Testis (tissue), 3 donors: Measurements from ENCODE around the gene SPANXN4. TPM values are rescaled to one million over a fixed set of nuclear protein-coding genes. Genes with fewer than 3 reads are reported as not detected.

ENCODE experiments used
- DNase-seq: peaks from one replicate; pipeline ENCODE4 v3.0.0-alpha.2; 2019
- H3K27ac ChIP-seq, 2 donors: fragments of 200-600 bp; sonication (generic); one replicate each; pipeline ENCODE4 v1.5.1; 2019
- H3K27me3 ChIP-seq: fragments of 200-600 bp; sonication (generic); one replicate; pipeline ENCODE4 v1.5.1; 2019
- H3K36me3 ChIP-seq: fragments of 200-600 bp; sonication (generic); one replicate; pipeline ENCODE4 v1.5.1; 2017; ENCODE audit warnings: low read depth; ENCODE audit errors: missing control alignments
- H3K4me1 ChIP-seq: fragments of 200-600 bp; sonication (generic); one replicate; pipeline ENCODE4 v1.5.1; 2019
- H3K4me3 ChIP-seq, 2 donors: fragments of 200-600 bp; sonication (generic); one replicate each; pipeline ENCODE4 v1.5.1; 2017 to 2019
- H3K9me3 ChIP-seq: fragments of 200-600 bp; sonication (generic); one replicate; pipeline ENCODE4 v1.5.1; 2017
- POLR2A ChIP-seq: fragments of 450-650 bp; IDR thresholded peaks from one replicate; pipeline ENCODE4 v1.6.1; 2017; ENCODE audit warnings: antibody characterized with exemption, mild to moderate bottlenecking, moderate library complexity
- WGBS, 2 donors: methylation state at CpG; one replicate each; pipeline ENCODE4 v1.1.5; 2018; 5-methylcytosine and 5-hydroxymethylcytosine counted together
- intact Hi-C: fragments of 100-400 bp; cut with DNase I; formaldehyde crosslinking; loops from one replicate; pipeline ENCODE4 v1.15.1; 2023; ENCODE audit warnings: low total_unique reads
- polyA plus RNA-seq: library from polyadenylated mRNA; stranded (reverse); fragments of 350-450 nt; fragmentation: Illumina TruSeq; extraction: RNeasy Lipid Tissue Mini Kit (QIAGEN cat#74804); gene quantifications from one replicate; pipeline ENCODE4 v1.2.3, GENCODE V29; 2014; ENCODE audit warnings: low read depth, low replicate concordance; ENCODE audit not compliant: insufficient read depth
- total RNA-seq, 2 donors: library from RNA; depleted of rRNA; stranded (reverse); fragments of >200 nt; gene quantifications; one replicate each; pipeline ENCODE4 v1.2.3, GENCODE V29; 2016
- TF ChIP-seq, protein P1 (sequence below), 3 experiments: fragments of 450-650 bp in 2 of 3; fragments of 200-600 bp in 1 of 3; sonication (generic) in 1 of 3; IDR thresholded peaks; one replicate each; pipeline ENCODE4 v1.5.1; 2016 to 2019; ENCODE audit warnings: antibody characterized with exemption in 3 of 3, mild to moderate bottlenecking in 2 of 3, moderate library complexity in 1 of 3

Gene SPANXN4
- total and polyA plus RNA-seq, 3 donors from 2014 or later: 1.4 to 13.9 (median 9.7) TPM

DNA sequence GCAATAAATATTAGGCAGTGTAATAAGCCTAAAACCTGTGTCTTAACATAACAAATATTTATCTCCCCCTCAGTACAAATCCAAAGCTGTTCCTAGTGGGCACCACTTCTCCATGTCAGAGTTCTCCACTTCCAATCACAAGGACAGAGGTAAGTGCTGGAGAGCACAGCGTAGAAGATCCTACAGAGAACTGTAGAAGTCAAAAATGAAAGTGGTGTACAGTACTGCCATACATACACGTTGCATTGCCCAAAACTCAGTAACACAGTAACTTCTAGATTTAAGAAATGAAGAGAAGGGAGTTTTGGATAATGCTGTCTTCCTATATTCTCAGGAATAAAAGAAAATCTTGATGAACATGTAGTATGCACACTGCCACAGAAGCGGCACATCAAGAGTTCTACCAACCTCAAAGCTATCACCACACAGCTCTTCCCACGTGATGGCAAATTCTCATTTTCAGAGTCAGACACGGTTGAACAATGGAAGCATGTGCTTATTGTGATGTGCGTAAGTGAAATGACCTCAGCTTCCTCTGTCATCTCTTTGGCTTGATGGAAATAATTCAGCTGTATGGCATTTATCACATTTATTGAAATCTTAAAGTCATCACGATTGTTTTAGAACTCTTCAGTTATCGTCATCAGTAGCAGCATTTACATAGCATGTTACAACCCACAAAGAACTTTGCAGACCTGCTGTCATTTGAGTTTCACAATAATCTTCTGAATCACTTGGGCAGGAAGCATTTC is 27.1 kb upstream of the SPANXN4 start:
- WGBS, 2 donors: 92 to 96% methylated on average over 8 of the region's 8 CpGs
- DNase-seq: no peak
- Histone ChIP-seq H3K27me3 (no peaks in the 10 kb centered on the region), H3K4me1 (no peaks in the 10 kb centered on the region), H3K4me3 (no peak overlapping the region), H3K9me3 (no peaks in the 10 kb centered on the region), H3K27ac (no peak overlapping the region), H3K36me3 (no peaks in the 10 kb centered on the region)
- intact Hi-C loops: no loop called here
- TF ChIP-seq, protein P1, sequence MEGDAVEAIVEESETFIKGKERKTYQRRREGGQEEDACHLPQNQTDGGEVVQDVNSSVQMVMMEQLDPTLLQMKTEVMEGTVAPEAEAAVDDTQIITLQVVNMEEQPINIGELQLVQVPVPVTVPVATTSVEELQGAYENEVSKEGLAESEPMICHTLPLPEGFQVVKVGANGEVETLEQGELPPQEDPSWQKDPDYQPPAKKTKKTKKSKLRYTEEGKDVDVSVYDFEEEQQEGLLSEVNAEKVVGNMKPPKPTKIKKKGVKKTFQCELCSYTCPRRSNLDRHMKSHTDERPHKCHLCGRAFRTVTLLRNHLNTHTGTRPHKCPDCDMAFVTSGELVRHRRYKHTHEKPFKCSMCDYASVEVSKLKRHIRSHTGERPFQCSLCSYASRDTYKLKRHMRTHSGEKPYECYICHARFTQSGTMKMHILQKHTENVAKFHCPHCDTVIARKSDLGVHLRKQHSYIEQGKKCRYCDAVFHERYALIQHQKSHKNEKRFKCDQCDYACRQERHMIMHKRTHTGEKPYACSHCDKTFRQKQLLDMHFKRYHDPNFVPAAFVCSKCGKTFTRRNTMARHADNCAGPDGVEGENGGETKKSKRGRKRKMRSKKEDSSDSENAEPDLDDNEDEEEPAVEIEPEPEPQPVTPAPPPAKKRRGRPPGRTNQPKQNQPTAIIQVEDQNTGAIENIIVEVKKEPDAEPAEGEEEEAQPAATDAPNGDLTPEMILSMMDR (IDR thresholded peaks at IDR 0.05): no peak
- TF ChIP-seq POLR2A: no peak

DNA sequence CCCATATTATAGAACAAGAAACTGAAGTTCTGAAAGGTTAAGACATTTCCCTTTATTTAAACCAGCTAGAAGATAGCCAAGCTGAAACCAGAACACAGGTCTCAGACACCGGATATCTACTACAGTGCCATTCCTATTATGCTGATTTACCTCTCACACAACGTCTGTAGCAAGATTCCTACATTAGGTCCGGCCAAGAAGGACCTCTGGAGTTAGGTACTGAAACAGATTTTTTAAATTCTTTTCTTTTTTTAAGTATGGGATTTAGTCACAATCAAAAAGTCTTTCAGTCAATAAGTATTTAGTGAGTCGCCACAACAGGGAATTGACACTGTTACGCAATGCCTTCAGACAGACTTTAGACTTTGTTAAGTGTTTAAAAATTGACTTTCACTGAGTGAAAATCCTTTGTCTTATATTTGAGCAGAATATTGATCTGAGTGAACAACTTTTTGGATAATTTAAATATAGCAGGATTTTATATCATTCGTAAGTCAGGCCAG is 26.5 kb upstream of the SPANXN4 start:
- Histone ChIP-seq H3K9me3 (no peaks in the 10 kb centered on the region), H3K4me3 (no peak overlapping the region), H3K27me3 (no peaks in the 10 kb centered on the region), H3K36me3 (no peaks in the 10 kb centered on the region), H3K27ac (no peak overlapping the region), H3K4me1 (no peaks in the 10 kb centered on the region)
- intact Hi-C loops: no loop called here
- 84 to 91% methylated on average over 6 of the region's 6 CpGs for WGBS, 2 donors
- no peak for DNase-seq
- no peak for TF ChIP-seq POLR2A
- TF ChIP-seq, protein P1 (IDR thresholded peaks at IDR 0.05): no peak

- Histone ChIP-seq H3K27me3 (no peaks in the 10 kb centered on the region), H3K4me3 (no peak overlapping the region), H3K27ac (no peak overlapping the region), H3K9me3 (no peaks in the 10 kb centered on the region), H3K36me3 (no peaks in the 10 kb centered on the region), H3K4me1 (no peaks in the 10 kb centered on the region)
- DNase-seq: no peak
- TF ChIP-seq POLR2A: no peak
- TF ChIP-seq, protein P1 (IDR thresholded peaks at IDR 0.05): no peak
- 89 to 95% methylated on average over 2 of the region's 2 CpGs for WGBS, 2 donors
- intact Hi-C loops: no loop called here
Measured at GRCh38 chrX:143002206-143002605, 23.5 kb upstream of the SPANXN4 start.

- Histone ChIP-seq H3K27me3 (no peaks in the 10 kb centered on the region), H3K4me1 (no peaks in the 10 kb centered on the region), H3K36me3 (no peaks in the 10 kb centered on the region), H3K4me3 (no peak overlapping the region), H3K9me3 (no peaks in the 10 kb centered on the region), H3K27ac (no peak overlapping the region)
- WGBS, 2 donors: 85 to 87% methylated on average over 2 of the region's 2 CpGs
- intact Hi-C loops: no loop called here
- TF ChIP-seq, protein P1 (IDR thresholded peaks at IDR 0.05): no peak
- TF ChIP-seq POLR2A: no peak
- DNase-seq: no peak
Measured at GRCh38 chrX:143017272-143017671, 8.5 kb upstream of the SPANXN4 start.

DNA sequence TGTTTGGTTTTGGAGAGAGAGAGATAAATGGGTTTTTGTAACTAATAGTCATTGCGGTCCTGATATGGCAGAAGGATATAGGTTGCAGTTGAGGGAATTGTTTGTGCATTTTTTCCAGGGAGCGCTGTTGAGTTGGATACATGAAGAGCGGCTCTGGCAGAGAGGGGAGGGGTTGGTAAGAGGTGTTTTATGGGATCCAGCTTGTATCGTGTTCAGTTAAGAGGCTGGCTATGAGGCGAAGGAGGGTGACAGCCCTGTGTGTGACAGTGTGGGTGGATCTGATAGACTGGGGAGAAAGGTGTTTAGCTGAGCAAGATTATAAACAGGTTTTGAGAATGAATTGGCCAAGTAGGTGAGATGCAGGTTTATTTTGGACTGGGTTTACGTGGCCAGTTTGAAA is 1.5 kb downstream of the SPANXN4 start:
- intact Hi-C loops: no loop called here
- no peak for DNase-seq
- no peaks in the 10 kb centered on the region for H3K9me3 ChIP-seq
- TF ChIP-seq, protein P1 (IDR thresholded peaks at IDR 0.05): no peak
- no peak for TF ChIP-seq POLR2A
- H3K27ac ChIP-seq: no peak overlapping the region
- no peak overlapping the region for H3K4me3 ChIP-seq
- no peaks in the 10 kb centered on the region for H3K27me3 ChIP-seq
- H3K36me3 ChIP-seq: no peaks in the 10 kb centered on the region
- WGBS, 2 donors: 55 to 59% methylated on average over 6 of the region's 6 CpGs
- H3K4me1 ChIP-seq: no peaks in the 10 kb centered on the region
